HepG2 (cell line): ENCODE data around the gene GAREM1. TPM values are rescaled to one million over a fixed set of nuclear protein-coding genes. Genes with fewer than 3 reads are reported as not detected.
A peak's percentile ranks its signal among the peaks of the same experiment; 100 is the strongest.

Source experiments
- ATAC-seq: fragments of 200-7000 bp; cut with Tn5 transposase; 3 replicates; pipeline ENCODE4 v1.9.1; 2020; ENCODE audit warnings: mild to moderate bottlenecking, moderate library complexity
- BruUV-seq: library from RNA; stranded (reverse); fragments of 400-500 nt; replicated peaks from 2 replicates; lab custom pipeline; 2021; lab: Mats Ljungman, UMichigan
- CTCF ChIA-PET: fragments of 300-600 bp; formaldehyde crosslinking; extraction: SDS; loops from one replicate; lab custom pipeline; 2021; ENCODE audit warnings: low total read pairs, inconsistent platforms, low intra/inter-chr PET ratio; lab: Yijun Ruan, JAX
- POLR2A ChIA-PET: fragments of 350-600 bp; sonication (Branson Sonifier 250); formaldehyde crosslinking; loops from one replicate; lab custom pipeline; 2020; ENCODE audit warnings: antibody characterized with exemption, inconsistent platforms; lab: Yijun Ruan, JAX
- DNase-seq: peaks from one replicate; pipeline ENCODE4 v3.0.0-alpha.2; 2015; ENCODE audit warnings: low spot score
- FAIRE-seq: peaks from 3 replicates; lab custom pipeline; 2011; peaks lifted over from hg19 to GRCh38; lab: Jason Lieb, UNC
- H2AFZ ChIP-seq: one replicate; pipeline ENCODE4 v1.6.1; 2011; ENCODE audit warnings: low read length, inconsistent platforms
- H3K27ac ChIP-seq: fragments of 300-600 bp; 3 replicates; pipeline ENCODE4 v1.8.0; 2011; ENCODE audit warnings: mixed run types, mild to moderate bottlenecking, mixed read lengths, low read length, inconsistent platforms; ENCODE audit not compliant: insufficient read depth; ENCODE audit errors: extremely low read length
- H3K27me3 ChIP-seq, 2 experiments: fragments of 200-600 bp in 1 of 2; 2 replicates in 1 of 2; 3 replicates in 1 of 2; pipeline versions ENCODE4 v1.6.0 to v1.8.0; 2011; ENCODE audit warnings: low read length in 2 of 2, mild to moderate bottlenecking in 2 of 2, moderate library complexity in 2 of 2, inconsistent platforms in 1 of 2; ENCODE audit not compliant: insufficient read depth in 2 of 2, control insufficient read depth in 1 of 2
- H3K36me3 ChIP-seq, 2 experiments: fragments of 200-600 bp in 1 of 2; replicated peaks in 1 of 2; 2 replicates in 1 of 2; 3 replicates in 1 of 2; pipeline versions ENCODE4 v1.5.1 to v1.8.0; 2011; ENCODE audit warnings: low read length in 2 of 2, inconsistent platforms in 1 of 2; ENCODE audit not compliant: insufficient read depth in 2 of 2, control insufficient read depth in 1 of 2
- H3K4me1 ChIP-seq: 2 replicates; pipeline ENCODE4 v1.5.1; 2012; ENCODE audit warnings: low read length, inconsistent platforms; ENCODE audit not compliant: insufficient read depth
- H3K4me2 ChIP-seq: 2 replicates; pipeline ENCODE4 v1.6.0; 2011; ENCODE audit warnings: low read depth, low read length, inconsistent platforms
- H3K4me3 ChIP-seq, 3 experiments: fragments of 200-600 bp in 1 of 3; sonication (generic), shearing (Covaris generic) in 1 of 3; replicated peaks in 1 of 3; 2 replicates each; pipeline ENCODE4 v1.5.1; 2011 to 2016; ENCODE audit warnings: low read length in 3 of 3, inconsistent platforms in 2 of 3, low read depth in 2 of 3, mild to moderate bottlenecking in 2 of 3, control low read depth in 1 of 3, mixed read lengths in 1 of 3; ENCODE audit not compliant: insufficient read depth in 1 of 3
- H3K79me2 ChIP-seq: one replicate; pipeline ENCODE4 v1.6.1; 2011; ENCODE audit warnings: low read length, inconsistent platforms; ENCODE audit not compliant: insufficient read depth
- H3K9ac ChIP-seq: 2 replicates; pipeline ENCODE4 v1.6.0; 2011; ENCODE audit warnings: mild to moderate bottlenecking, low read depth, low read length, inconsistent platforms; ENCODE audit not compliant: insufficient read depth
- H3K9me3 ChIP-seq: 2 replicates; pipeline ENCODE4 v1.5.1; 2012; ENCODE audit warnings: mild to moderate bottlenecking, low read length
- H4K20me1 ChIP-seq: 2 replicates; pipeline ENCODE4 v1.6.0; 2011; ENCODE audit warnings: inconsistent platforms, mild to moderate bottlenecking, low read length, moderate library complexity; ENCODE audit not compliant: insufficient read depth
- CREM ChIP-seq, 2 experiments: sonication (generic) in 1 of 2; formaldehyde crosslinking in 1 of 2; IDR thresholded peaks; 2 replicates each; pipeline versions ENCODE4 v1.4.0 to v1.6.1; 2016 to 2020; ENCODE audit warnings: antibody characterized with exemption in 1 of 2, mild to moderate bottlenecking in 1 of 2, missing genetic modification reagents in 1 of 2
- ELF1 ChIP-seq: sonication (generic); formaldehyde crosslinking; IDR thresholded peaks from 2 replicates; pipeline ENCODE4 v1.4.0; 2020; ENCODE audit warnings: missing genetic modification reagents
- FOXA1 ChIP-seq, 2 experiments: fragments of 450-650 bp in 1 of 2; sonication (generic) in 1 of 2; formaldehyde crosslinking in 1 of 2; IDR thresholded peaks; 2 replicates each; pipeline versions ENCODE4 v1.4.0 to v1.6.1; 2016 to 2020; ENCODE audit warnings: missing genetic modification reagents in 1 of 2
- MED8 ChIP-seq: sonication (generic); formaldehyde crosslinking; IDR thresholded peaks from 2 replicates; pipeline ENCODE4 v1.8.1; 2023; ENCODE audit warnings: mild to moderate bottlenecking, missing genetic modification reagents; ENCODE audit not compliant: insufficient replicate concordance
- MYC ChIP-seq: sonication (generic); formaldehyde crosslinking; IDR thresholded peaks from 2 replicates; pipeline ENCODE4 v1.9.0; 2021; ENCODE audit warnings: missing genetic modification reagents, borderline replicate concordance
- NPAS2 ChIP-seq: sonication (generic); formaldehyde crosslinking; IDR thresholded peaks from 2 replicates; pipeline ENCODE4 v1.8.0; 2022; ENCODE audit warnings: mild to moderate bottlenecking, missing genetic modification reagents, borderline replicate concordance
- PCBP2 ChIP-seq: fragments of 200-400 bp; formaldehyde crosslinking; optimal IDR thresholded peaks from 2 replicates; pipeline ENCODE3; 2018; ENCODE audit warnings: low read length, low read depth; ENCODE audit not compliant: poor library complexity, severe bottlenecking
- UBTF ChIP-seq: sonication (generic); formaldehyde crosslinking; IDR thresholded peaks from 2 replicates; pipeline ENCODE4 v1.4.0; 2020; ENCODE audit warnings: mild to moderate bottlenecking, missing genetic modification reagents
- ZBTB4 ChIP-seq: sonication (generic); formaldehyde crosslinking; IDR thresholded peaks from 2 replicates; pipeline ENCODE4 v1.4.0; 2020; ENCODE audit warnings: missing genetic modification reagents, mild to moderate bottlenecking, borderline replicate concordance
- ZNF260 ChIP-seq: sonication (generic); formaldehyde crosslinking; IDR thresholded peaks from 2 replicates; pipeline ENCODE4 v1.4.0; 2020; ENCODE audit warnings: missing genetic modification reagents, low read depth, mild to moderate bottlenecking, borderline replicate concordance
- ZNF30 ChIP-seq: sonication (generic); formaldehyde crosslinking; IDR thresholded peaks from 2 replicates; pipeline ENCODE4 v1.5.0; 2020; ENCODE audit warnings: mild to moderate bottlenecking, missing genetic modification reagents
- ZNF331 ChIP-seq: sonication (generic); formaldehyde crosslinking; IDR thresholded peaks from 2 replicates; pipeline ENCODE4 v1.4.0; 2020; ENCODE audit warnings: missing genetic modification reagents
- ZNF766 ChIP-seq: sonication (generic); formaldehyde crosslinking; IDR thresholded peaks from 2 replicates; pipeline ENCODE4 v1.5.0; 2020; ENCODE audit warnings: missing genetic modification reagents, borderline replicate concordance
- WGBS: methylation state at CpG from one replicate; pipeline ENCODE4 v1.1.6; 2017; ENCODE audit warnings: low lambda C conversion rate; 5-methylcytosine and 5-hydroxymethylcytosine counted together
- in situ Hi-C: cut with HindIII; loops from 2 replicates; pipeline ENCODE4 v1.10.0; 2017; ENCODE audit warnings: low pct_unique_long_range_greater_than_20kb; ENCODE audit not compliant: extremely low pct_ligation_motif_present
- intact Hi-C: fragments of 100-400 bp; cut with micrococcal nuclease; formaldehyde crosslinking; loops from one replicate; pipeline ENCODE4 v1.10.0; 2022; ENCODE audit not compliant: unreplicated experiment
- polyA plus RNA-seq, 8 experiments: library from polyadenylated mRNA; depleted of rRNA in 3 of 8; stranded (reverse) in 7 of 8; unstranded in 1 of 8; fragments of >200 nt; fragmentation: Illumina TruSeq in 4 of 8; extraction: Trizol in 4 of 8; gene quantifications; 2 replicates each; pipeline versions ENCODE4 v1.2.1 to v1.2.3, GENCODE V29; 2011 to 2016; ENCODE audit warnings: low read depth in 4 of 8, missing spikeins in 1 of 8, mixed read lengths in 1 of 8; ENCODE audit not compliant: insufficient read depth in 1 of 8
- total RNA-seq, 5 experiments: library from RNA; depleted of rRNA; stranded (reverse); fragments of >200 nt; fragmentation: Illumina TruSeq; extraction: Trizol; gene quantifications; 2 replicates each; pipeline ENCODE4 v1.2.3, GENCODE V29; 2016; ENCODE audit warnings: low read depth in 1 of 5

The GAREM1 gene
- total and polyA plus RNA-seq, 2 of the 13 experiments (the other 11 are each of a cell fraction or from before 2014, with no cell fraction given) = 2.5 to 2.9 TPM

GRCh38 chr18:32383050-32383819 lies 87.4 kb downstream of the GAREM1 start:
- no peaks in the 10 kb centered on the region for H3K36me3 ChIP-seq
- no peaks in the 10 kb centered on the region for H3K9me3 ChIP-seq
- peak overlapping the region; percentile 44 for H3K27ac ChIP-seq
- intact Hi-C loops = no loop called here
- POLR2A ChIA-PET = interaction anchor here (1.0 to 2.2 kb wide), 3 partner anchors 11 to 87 kb away, joined by 3 to 10 read pairs (median 3); no protein-coding TSS in a partner anchor
- WGBS = 35% methylated on average over 4 of the region's 4 CpGs
- peaks cover 29% of the 10 kb centered on the region for H3K4me1 ChIP-seq
- 0 out of 2 replicates have a peak overlapping the region, but pooled peaks have one; percentile 15 for H3K4me2 ChIP-seq
- peak overlapping the region; percentile 16; the same call in 1 of the 2 replicates for H3K9ac ChIP-seq
- no peaks in the 10 kb centered on the region for H3K79me2 ChIP-seq
- no peaks in the 10 kb centered on the region for H3K27me3 ChIP-seq
- ATAC-seq = peak; percentile 90
- H3K4me3 ChIP-seq = no peak overlapping the region
- in situ Hi-C loops = no loop called here
- BruUV-seq = no TSS peak
- FAIRE-seq = peak; percentile 12
- CTCF ChIA-PET = no interaction called here
- no peak overlapping the region for H2AFZ ChIP-seq
- peak; percentile 78 for DNase-seq
- H4K20me1 ChIP-seq = no peaks in the 10 kb centered on the region
- TF ChIP-seq ZBTB4 (CRISPR knock-in tag) (no peak), MYC (CRISPR knock-in tag) (no peak), FOXA1 (IDR thresholded peaks at IDR 0.05) (peak; percentile 74), FOXA1 (CRISPR knock-in tag; IDR thresholded peaks at IDR 0.05) (peak; percentile 35; the same call in 1 of the 2 replicates), ZNF260 (no peak), PCBP2 (no peak), MED8 (CRISPR knock-in tag) (no peak), ZNF30 (CRISPR knock-in tag) (no peak), ELF1 (CRISPR knock-in tag) (no peak), UBTF (no peak), ZNF766 (CRISPR knock-in tag) (no peak), ZNF331 (CRISPR knock-in tag) (no peak), CREM (IDR thresholded peaks at IDR 0.05) (0 out of 2 replicates have a peak, but pooled peaks have one; percentile 29), CREM (CRISPR knock-in tag; IDR thresholded peaks at IDR 0.05) (no peak), NPAS2 (CRISPR knock-in tag) (no peak)
